ENCODE data around the gene SSR4. TPM values are rescaled to one million over a fixed set of nuclear protein-coding genes. Genes with fewer than 3 reads are reported as not detected.

Gene SSR4
- total and polyA plus RNA-seq, 4 donors = 125 to 459 (median 304) TPM

DNA sequence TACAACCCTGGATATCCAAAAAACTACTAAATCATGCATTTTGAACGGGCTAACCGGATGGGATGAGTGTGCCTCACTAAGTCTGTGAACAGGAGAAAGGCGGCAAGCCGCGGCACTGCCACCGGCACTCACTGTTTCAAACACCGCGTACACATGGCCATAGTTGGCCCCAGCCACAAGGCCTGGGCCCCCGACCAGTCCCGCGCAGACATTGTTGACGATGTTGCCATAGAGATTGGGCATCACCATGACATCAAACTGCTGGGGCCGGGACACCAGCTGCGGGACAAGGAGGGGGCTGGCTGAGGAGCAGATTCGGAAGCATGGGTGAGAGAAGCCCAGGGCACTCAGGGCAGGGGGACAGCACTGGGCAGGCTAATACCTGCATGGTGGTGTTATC is 7.8 kb upstream of the SSR4 start:
- Histone ChIP-seq H3K4me3 (ENCODE audit: low read depth in 1 of 3, low read length in 3 of 3) (no peak overlapping the region), H3K36me3 (ENCODE audit: control insufficient read depth in 4 of 4, insufficient read depth in 3 of 4, low read depth in 1 of 4, low read length in 3 of 4) (peaks cover 5 to 29% (median 8%) of the 10 kb centered on the region in 4 donors), H3K4me1 (ENCODE audit: control insufficient read depth in 4 of 4, insufficient read depth in 4 of 4, low read length in 3 of 4) (no peaks in the 10 kb centered on the region), H3K27ac (ENCODE audit: low read depth in 1 of 2, low read length in 2 of 2) (no peak overlapping the region), H3K27me3 (ENCODE audit: control insufficient read depth in 4 of 4, insufficient read depth in 4 of 4, low read length in 3 of 4) (no peaks in the 10 kb centered on the region), H3K9ac (ENCODE audit: low read depth in 1 of 2, low read length in 2 of 2) (no peak overlapping the region), H3K9me3 (ENCODE audit: control insufficient read depth in 4 of 4, low read length in 3 of 4) (no peaks in the 10 kb centered on the region)
- TF ChIP-seq, protein P1, sequence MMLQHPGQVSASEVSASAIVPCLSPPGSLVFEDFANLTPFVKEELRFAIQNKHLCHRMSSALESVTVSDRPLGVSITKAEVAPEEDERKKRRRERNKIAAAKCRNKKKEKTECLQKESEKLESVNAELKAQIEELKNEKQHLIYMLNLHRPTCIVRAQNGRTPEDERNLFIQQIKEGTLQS (IDR thresholded peaks at IDR 0.05) = no peak
- TF ChIP-seq EGR1 (IDR thresholded peaks at IDR 0.05; ENCODE audit: low read depth in 2 of 2) (no peak), FOXA2 (IDR thresholded peaks at IDR 0.05) (no peak), RAD21 (IDR thresholded peaks at IDR 0.05) (no peak), HNF4A (conservative IDR thresholded peaks at IDR 0.05) (no peak), GABPA (IDR thresholded peaks at IDR 0.05 in 1 of 2, conservative IDR thresholded peaks at IDR 0.05 in 1 of 2) (no peak)
- TF ChIP-seq, protein P2, sequence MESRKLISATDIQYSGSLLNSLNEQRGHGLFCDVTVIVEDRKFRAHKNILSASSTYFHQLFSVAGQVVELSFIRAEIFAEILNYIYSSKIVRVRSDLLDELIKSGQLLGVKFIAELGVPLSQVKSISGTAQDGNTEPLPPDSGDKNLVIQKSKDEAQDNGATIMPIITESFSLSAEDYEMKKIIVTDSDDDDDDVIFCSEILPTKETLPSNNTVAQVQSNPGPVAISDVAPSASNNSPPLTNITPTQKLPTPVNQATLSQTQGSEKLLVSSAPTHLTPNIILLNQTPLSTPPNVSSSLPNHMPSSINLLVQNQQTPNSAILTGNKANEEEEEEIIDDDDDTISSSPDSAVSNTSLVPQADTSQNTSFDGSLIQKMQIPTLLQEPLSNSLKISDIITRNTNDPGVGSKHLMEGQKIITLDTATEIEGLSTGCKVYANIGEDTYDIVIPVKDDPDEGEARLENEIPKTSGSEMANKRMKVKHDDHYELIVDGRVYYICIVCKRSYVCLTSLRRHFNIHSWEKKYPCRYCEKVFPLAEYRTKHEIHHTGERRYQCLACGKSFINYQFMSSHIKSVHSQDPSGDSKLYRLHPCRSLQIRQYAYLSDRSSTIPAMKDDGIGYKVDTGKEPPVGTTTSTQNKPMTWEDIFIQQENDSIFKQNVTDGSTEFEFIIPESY (IDR thresholded peaks at IDR 0.05) = no peak
- TF ChIP-seq, protein P3, sequence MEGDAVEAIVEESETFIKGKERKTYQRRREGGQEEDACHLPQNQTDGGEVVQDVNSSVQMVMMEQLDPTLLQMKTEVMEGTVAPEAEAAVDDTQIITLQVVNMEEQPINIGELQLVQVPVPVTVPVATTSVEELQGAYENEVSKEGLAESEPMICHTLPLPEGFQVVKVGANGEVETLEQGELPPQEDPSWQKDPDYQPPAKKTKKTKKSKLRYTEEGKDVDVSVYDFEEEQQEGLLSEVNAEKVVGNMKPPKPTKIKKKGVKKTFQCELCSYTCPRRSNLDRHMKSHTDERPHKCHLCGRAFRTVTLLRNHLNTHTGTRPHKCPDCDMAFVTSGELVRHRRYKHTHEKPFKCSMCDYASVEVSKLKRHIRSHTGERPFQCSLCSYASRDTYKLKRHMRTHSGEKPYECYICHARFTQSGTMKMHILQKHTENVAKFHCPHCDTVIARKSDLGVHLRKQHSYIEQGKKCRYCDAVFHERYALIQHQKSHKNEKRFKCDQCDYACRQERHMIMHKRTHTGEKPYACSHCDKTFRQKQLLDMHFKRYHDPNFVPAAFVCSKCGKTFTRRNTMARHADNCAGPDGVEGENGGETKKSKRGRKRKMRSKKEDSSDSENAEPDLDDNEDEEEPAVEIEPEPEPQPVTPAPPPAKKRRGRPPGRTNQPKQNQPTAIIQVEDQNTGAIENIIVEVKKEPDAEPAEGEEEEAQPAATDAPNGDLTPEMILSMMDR (IDR thresholded peaks at IDR 0.05; ENCODE audit: low read depth, low read length, missing input control) = no peak
- DNase-seq (ENCODE audit: low spot score) = no peak
- WGBS = 95% methylated on average over 15 of the region's 15 CpGs

DNA sequence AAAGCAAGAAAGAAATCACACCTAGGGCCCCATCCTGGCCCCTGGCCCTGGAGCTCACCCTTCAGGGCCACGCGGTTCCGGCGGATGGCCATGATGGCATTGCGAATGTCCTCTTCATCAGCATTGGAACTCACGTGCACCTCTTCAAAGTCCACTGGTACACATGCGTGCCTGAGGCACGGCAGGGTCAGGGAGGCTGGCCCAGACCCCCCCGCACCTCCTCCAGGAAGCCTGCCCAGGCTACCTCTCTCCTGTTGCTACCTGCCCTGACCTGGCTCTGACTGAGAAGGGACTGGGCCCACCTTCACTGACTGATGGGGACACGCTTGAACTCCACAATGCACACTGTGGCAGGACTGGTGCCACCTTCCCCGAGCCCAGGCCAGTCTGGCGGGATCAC is 4.8 kb upstream of the SSR4 start:
- no peak for DNase-seq (ENCODE audit: low spot score)
- Histone ChIP-seq H3K9me3 (ENCODE audit: control insufficient read depth in 4 of 4, low read length in 3 of 4) (no peaks in the 10 kb centered on the region), H3K9ac (ENCODE audit: low read depth in 1 of 2, low read length in 2 of 2) (no peak overlapping the region), H3K27me3 (ENCODE audit: control insufficient read depth in 4 of 4, insufficient read depth in 4 of 4, low read length in 3 of 4) (no peaks in the 10 kb centered on the region), H3K4me3 (ENCODE audit: low read depth in 1 of 3, low read length in 3 of 3) (no peak overlapping the region), H3K27ac (ENCODE audit: low read depth in 1 of 2, low read length in 2 of 2) (no peak overlapping the region), H3K36me3 (ENCODE audit: control insufficient read depth in 4 of 4, insufficient read depth in 3 of 4, low read depth in 1 of 4, low read length in 3 of 4) (peaks cover 5 to 29% (median 8%) of the 10 kb centered on the region in 4 donors), H3K4me1 (ENCODE audit: control insufficient read depth in 4 of 4, insufficient read depth in 4 of 4, low read length in 3 of 4) (peaks cover 0 to 14% (median 11%) of the 10 kb centered on the region in 4 donors)
- 93% methylated on average over 12 of the region's 12 CpGs for WGBS
- no peak for TF ChIP-seq EGR1 (IDR thresholded peaks at IDR 0.05; ENCODE audit: low read depth in 2 of 2)

DNA sequence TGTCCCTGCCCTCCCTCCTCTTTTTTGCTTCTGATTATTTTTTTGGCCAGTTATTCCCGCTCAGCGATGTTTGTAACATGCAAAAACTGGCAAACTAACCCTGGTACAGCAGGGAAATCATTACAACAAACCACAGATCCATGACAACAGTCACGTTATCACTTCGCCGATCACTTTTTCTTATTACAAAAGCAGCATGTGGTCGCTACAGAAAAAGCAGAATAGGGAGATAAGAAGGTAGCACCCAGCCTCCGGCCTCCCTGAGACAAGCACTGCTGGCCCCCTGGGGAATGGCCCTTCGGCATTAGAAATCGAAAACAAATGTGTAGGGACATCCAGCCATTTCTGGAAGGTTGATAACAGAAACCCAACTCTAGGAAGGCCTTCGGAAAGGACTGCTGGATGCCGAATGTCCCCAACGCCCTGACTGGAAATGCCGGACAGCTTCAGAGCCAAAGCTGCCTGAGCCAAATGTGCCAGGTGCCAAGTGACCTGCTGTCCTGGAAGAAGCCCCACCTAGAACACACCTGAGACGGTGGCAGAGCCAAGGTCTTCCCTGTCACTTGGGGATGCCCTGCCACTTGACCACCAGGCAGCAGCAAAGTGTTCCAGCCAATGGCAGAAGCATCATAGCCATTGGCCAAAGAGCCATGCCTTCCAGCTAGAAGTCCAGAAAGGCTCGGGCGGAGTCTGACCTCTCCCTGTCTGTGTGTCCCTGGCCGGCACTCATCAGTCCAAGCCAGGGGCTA is 3.2 kb upstream of the SSR4 start:
- DNase-seq (ENCODE audit: low spot score) = no peak
- WGBS = 84% methylated on average over 17 of the region's 17 CpGs
- Histone ChIP-seq H3K9ac (ENCODE audit: low read depth in 1 of 2, low read length in 2 of 2) (no peak overlapping the region), H3K27me3 (ENCODE audit: control insufficient read depth in 4 of 4, insufficient read depth in 4 of 4, low read length in 3 of 4) (no peaks in the 10 kb centered on the region), H3K27ac (ENCODE audit: low read depth in 1 of 2, low read length in 2 of 2) (no peak overlapping the region), H3K9me3 (ENCODE audit: control insufficient read depth in 4 of 4, low read length in 3 of 4) (peaks cover 0 to 3% (median 0%) of the 10 kb centered on the region in 4 donors), H3K4me3 (ENCODE audit: low read depth in 1 of 3, low read length in 3 of 3) (no peak overlapping the region), H3K4me1 (ENCODE audit: control insufficient read depth in 4 of 4, insufficient read depth in 4 of 4, low read length in 3 of 4) (peaks cover 5 to 24% (median 17%) of the 10 kb centered on the region in 4 donors), H3K36me3 (ENCODE audit: control insufficient read depth in 4 of 4, insufficient read depth in 3 of 4, low read depth in 1 of 4, low read length in 3 of 4) (peaks cover 2 to 18% (median 6%) of the 10 kb centered on the region in 4 donors)
- TF ChIP-seq YY1 (IDR thresholded peaks at IDR 0.05) = no peak
- TF ChIP-seq TAF1 (conservative IDR thresholded peaks at IDR 0.05) = no peak
- TF ChIP-seq, protein P1 (IDR thresholded peaks at IDR 0.05) = no peak
- TF ChIP-seq GABPA (IDR thresholded peaks at IDR 0.05 in 1 of 2, conservative IDR thresholded peaks at IDR 0.05 in 1 of 2) = no peak
- TF ChIP-seq SP1 (IDR thresholded peaks at IDR 0.05) = no peak
- TF ChIP-seq JUND (IDR thresholded peaks at IDR 0.05) = no peak
- TF ChIP-seq FOXA2 (IDR thresholded peaks at IDR 0.05) = no peak
- TF ChIP-seq, protein P4, sequence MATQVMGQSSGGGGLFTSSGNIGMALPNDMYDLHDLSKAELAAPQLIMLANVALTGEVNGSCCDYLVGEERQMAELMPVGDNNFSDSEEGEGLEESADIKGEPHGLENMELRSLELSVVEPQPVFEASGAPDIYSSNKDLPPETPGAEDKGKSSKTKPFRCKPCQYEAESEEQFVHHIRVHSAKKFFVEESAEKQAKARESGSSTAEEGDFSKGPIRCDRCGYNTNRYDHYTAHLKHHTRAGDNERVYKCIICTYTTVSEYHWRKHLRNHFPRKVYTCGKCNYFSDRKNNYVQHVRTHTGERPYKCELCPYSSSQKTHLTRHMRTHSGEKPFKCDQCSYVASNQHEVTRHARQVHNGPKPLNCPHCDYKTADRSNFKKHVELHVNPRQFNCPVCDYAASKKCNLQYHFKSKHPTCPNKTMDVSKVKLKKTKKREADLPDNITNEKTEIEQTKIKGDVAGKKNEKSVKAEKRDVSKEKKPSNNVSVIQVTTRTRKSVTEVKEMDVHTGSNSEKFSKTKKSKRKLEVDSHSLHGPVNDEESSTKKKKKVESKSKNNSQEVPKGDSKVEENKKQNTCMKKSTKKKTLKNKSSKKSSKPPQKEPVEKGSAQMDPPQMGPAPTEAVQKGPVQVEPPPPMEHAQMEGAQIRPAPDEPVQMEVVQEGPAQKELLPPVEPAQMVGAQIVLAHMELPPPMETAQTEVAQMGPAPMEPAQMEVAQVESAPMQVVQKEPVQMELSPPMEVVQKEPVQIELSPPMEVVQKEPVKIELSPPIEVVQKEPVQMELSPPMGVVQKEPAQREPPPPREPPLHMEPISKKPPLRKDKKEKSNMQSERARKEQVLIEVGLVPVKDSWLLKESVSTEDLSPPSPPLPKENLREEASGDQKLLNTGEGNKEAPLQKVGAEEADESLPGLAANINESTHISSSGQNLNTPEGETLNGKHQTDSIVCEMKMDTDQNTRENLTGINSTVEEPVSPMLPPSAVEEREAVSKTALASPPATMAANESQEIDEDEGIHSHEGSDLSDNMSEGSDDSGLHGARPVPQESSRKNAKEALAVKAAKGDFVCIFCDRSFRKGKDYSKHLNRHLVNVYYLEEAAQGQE (IDR thresholded peaks at IDR 0.05) = no peak
- no peak for TF ChIP-seq RAD21 (IDR thresholded peaks at IDR 0.05)
- TF ChIP-seq, protein P5, sequence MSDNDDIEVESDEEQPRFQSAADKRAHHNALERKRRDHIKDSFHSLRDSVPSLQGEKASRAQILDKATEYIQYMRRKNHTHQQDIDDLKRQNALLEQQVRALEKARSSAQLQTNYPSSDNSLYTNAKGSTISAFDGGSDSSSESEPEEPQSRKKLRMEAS (IDR thresholded peaks at IDR 0.05) = no peak
- no peak for TF ChIP-seq HNF4G (IDR thresholded peaks at IDR 0.05)
- TF ChIP-seq, protein P3 (IDR thresholded peaks at IDR 0.05; ENCODE audit: low read depth, low read length, missing input control) = no peak

Data from liver (tissue), 9 donors.